HG03139 (cell line): ENCODE results near the gene OR5W2.
"Not testable (repeated sequence)": the region's sequence is repeated elsewhere in the genome, so short reads cannot be mapped to it uniquely, and the experiment has no call there.

Experiments
- ATAC-seq: cut with Tn5 transposase; IDR thresholded peaks from one replicate; pipeline ENCODE4 v1.9.1; 2021; ENCODE audit not compliant: unreplicated experiment

OR5W2 gene

DNA sequence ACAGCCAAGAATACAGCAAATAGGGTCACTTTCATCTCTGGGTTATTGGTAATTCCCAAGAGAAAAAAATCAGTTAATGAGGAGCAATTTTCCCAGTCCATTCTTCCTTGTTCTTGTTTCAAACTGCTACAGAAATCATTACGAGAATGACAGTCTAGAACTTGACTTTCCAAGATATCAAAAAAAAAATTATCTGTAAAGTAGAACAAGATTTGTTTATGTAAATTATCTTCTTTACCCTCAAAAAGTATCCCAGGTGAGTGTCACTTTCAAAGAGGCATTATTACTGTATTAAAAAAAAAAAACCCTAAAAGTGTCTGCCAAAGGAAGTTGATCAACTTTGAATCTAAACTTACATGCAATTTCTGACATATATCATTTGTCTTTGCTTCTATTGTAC lies at the start of gene OR5W2:
TSS of gene OR5W2 (minus strand) at position 101 of the 400 bp plus-strand sequence. CDS start at position 101, 0 bp downstream.
- no peak for ATAC-seq

DNA sequence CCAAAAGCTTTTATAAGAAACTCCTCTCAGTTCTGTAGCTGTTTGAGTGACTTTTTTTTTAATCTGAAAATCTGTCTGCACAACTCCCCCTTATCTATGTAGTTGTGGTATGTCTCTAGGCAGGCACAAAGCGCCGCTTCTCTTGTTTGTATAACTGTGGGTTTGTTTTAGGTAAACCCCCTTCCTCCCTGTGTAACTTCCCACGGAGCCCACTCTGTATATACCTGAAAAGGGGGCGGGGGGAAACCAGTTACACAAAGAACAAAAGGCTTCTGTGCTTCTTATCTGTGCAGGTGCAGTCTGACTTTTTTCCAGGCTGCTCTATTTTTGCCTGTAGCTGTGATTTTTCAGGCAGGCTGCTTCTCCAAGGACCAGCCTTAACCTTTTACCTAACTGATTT lies 42.1 kb upstream of the OR5W2 start:
- ATAC-seq = no peak

DNA sequence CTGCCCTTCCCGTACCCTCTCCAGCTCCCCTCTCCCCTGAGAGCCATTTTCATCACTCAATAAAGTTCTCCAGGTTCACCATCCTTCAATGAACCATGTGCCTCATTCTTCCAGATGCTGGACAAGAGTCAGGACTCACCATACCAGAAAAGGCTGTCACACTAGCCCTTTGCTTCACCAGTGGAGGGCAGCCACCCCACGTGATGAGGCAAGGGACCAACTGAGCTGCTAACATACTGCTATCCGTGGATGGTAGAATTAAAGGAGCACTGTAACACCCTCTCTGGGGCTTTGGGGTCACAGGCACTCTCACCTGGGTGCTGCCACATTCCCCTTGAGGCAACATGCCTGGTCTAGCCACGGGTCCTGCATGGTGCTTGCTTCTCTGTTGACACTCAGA lies 34.9 kb upstream of the OR5W2 start:
- ATAC-seq = no peak

DNA sequence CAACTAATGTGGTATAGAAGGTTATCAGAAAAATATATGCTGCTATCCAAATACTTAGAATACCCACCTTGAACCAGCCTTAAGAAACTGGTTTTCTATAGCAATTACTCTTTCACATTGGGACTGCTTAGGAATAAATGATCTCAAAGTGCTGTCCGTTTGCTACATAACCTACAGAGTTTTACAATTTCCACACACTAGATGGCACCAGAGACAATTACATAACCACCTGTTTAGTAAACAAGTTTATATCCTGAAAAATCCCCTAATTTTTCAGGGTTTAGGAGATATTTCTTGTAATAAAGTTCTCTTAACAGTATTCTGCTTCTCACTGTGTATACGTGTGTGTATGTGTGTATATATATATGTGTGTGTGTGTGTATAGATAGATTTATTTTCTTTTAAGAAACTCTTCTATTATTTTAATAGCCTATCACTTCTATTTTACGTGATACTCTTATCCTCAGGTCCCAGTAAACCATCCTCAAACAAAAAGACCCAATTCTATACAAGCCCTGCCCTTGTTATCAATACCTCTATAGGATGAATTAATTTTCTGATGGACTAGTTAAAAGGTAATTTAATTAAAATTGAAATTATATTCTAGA lies 28.5 kb upstream of the OR5W2 start:
- no peak for ATAC-seq

DNA sequence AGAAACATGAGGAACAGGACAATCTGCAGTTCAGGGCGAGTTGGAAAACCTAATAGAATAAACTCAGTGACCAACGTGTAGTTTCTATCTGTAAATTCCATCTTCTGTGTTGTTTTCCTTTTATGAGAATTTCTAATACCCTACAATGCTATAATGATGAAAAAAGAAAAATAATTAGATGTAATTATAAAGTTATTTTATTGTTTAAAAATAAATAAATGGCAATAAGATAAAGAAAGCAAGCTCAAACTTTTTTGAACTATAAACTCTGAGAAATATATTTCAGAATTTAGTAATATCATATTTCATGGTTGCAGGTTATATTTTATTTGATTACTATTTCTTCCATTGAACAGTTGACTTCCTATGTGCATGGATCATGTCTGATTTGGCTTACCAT lies 21.9 kb upstream of the OR5W2 start, which contains the start of gene OR5I1:
TSS of gene OR5I1 (minus strand) at position 101 of the 400 bp plus-strand sequence. CDS start at position 101, 0 bp downstream.
- ATAC-seq = no peak

DNA sequence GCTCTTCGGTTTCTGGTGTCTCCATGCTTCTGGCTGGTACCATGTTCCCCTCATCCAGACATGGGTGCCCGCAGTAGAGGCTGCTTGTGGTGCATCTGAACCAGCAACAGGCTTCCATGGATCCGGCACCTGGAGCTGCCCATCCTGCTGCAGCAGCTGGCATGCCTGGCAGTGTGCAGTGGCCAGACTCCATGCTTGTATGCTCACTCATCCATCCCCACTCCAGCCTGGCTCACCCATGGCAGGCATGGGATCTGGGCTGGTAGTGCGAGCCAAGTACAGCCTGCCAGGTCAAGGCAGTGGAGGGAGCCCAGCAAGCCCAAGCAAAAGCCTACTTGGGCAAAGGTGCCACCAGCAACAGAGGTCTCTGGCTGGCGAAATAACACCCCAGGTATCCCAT lies 6.2 kb upstream of the OR5W2 start:
- no peak for ATAC-seq

DNA sequence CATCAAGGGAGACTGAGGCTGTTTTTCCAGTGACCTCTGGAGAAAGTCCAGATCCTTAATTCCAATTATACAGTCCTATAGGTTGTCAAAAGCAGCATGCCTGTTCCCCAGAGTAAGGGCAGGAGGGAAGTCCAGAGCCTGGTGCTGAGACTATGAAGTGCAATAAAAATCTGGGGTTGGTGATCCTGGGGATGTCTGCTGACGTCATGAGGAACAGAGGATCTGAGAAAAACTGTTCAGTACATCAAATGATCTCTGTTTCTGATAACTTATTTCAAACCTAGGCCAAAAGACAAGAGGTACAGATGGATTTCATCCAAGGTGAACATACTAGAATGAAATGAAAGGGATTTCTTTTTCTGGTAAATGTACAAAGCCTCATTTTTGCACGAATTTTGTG lies 12.1 kb downstream of the OR5W2 start:
- no peak for ATAC-seq

DNA sequence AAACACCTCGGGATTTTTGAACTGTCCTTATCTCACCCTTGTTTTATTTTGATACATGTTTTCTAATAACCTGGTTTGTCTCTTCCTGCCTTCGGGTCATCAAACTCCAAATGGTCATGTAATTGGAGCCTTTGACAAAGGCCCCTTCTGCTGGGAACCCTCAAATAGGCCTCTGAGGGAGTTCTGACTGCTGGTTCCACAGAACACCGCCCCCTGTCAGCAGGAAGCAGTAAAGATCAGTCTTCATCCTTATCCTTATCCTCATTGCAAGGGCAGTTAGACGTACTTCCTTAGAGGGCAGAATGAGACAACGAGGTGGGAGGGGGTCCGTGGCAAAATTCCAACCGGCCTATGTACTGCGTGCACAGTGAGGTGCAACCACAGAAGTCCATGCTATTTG lies 19.2 kb downstream of the OR5W2 start:
- no peak for ATAC-seq

DNA sequence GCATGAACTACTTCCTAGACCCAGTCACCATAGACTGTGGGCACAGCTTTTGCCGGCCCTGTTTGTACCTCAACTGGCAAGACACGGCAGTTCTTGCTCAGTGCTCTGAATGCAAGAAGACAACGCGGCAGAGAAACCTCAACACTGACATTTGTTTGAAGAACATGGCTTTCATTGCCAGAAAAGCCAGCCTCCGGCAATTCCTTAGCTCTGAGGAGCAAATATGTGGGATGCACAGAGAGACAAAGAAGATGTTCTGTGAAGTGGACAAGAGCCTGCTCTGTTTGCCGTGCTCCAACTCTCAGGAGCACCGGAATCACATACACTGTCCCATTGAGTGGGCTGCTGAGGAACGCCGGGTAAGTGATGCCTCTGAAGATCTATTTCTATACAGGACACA lies 28.9 kb downstream of the OR5W2 start:
- not testable (repeated sequence) for ATAC-seq

DNA sequence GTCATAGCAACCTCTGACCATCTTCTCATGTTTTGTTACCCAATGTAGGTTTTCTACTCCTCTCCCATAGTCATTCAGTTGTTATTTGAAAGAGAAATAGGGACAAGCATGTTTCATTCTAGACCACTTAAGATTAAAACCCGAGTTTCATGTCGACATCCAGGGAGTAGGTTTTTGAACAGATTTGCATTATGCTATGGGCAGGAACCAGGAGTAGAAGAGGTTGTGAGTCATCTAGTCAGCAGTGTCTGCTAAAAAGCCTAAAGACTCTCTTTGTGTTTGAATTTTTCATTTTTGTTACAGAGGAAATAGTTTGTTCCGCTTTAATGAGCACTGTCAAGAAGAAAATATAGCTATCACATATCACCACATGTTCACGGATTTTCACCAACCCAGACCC lies 29.4 kb downstream of the OR5W2 start:
- not testable (repeated sequence) for ATAC-seq

DNA sequence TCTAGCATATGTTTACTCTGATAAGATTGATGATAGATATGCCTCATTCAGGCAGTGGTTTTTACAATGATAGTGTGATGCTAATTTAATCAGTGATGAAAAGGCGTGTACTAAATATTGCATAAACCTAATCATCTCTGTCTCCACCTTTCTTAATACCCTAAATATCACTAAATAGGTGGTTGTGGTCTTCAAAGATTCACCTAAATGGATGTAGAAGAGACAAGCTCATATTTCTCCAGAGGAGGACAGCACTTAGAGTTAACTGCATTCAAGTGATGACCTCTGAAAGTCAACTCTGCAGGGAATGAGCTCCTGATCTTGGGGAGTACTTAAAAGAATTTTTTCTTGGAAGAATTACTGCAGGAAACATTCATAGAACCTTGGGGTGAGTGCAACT lies 31.4 kb downstream of the OR5W2 start, which contains the start of gene TRIM51:
TSS of gene TRIM51 (plus strand) at position 301 of the 400 bp plus-strand sequence. CDS start 2,132 bp downstream, outside the sequence.
- ATAC-seq = not testable (repeated sequence)

DNA sequence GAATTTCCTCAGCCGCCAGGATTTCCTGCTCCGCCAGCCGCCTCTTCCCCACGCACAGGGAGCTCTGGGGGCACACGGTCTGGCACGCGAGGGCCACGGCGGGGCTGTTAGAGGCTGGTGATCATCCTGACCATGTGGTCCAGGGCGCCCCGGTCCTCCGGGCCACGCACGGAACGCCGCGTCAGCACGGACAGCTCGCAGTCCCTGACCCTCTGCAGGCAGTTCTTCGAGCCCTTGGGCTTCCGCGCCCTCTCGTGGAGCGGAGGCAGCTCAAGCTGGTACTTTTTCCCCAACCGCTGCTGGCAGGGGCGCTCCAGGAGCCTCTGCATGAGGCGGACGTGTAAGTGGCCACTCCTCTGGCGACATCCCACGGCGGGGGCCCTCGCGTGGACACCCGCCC lies 41.2 kb downstream of the OR5W2 start:
- ATAC-seq = not testable (repeated sequence)

DNA sequence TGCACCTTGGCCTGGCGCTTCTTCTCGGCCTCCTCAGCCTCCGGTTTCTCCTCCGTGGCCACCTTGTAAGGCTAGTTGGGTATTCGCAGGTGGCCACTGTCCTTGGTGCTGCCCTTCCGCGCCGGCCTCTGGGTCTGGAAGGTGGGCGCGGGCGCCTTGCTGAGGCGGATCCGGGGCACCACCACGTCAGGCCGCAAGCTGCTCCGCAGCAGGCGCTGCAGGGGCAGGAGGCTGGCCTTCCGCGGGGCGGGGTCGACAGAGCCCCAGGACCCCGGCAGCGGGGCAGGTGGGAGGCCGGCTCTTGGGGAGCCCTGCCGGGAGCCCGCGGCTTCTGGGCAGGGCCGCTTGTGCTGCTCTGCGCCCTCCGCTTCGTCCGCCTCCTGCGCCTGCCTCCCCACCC lies 41.7 kb downstream of the OR5W2 start:
- not testable (repeated sequence) for ATAC-seq

DNA sequence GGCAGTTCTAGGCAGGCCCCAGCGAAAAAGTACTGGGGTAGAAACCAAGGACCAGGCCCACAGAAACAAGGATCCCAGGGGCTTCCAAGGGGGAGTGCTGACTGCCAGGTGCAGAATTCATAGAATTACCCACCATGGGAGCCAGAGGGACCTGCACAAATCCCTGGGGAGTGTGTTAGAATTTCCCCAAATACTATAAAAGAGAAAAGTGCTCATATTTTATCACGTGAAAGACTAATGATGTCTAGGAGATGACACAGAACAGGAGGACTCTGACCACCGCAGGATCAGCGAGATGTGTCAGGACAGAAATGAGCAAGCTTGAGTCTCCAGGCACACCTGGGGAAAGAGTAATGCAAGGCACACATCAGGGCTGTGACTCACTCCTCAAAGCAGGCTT lies 47.0 kb downstream of the OR5W2 start:
- not testable (repeated sequence) for ATAC-seq
